Measurements from ENCODE around the gene HSF2.
"Not testable (repeated sequence)": the region's sequence is repeated elsewhere in the genome, so short reads cannot be mapped to it uniquely, and the experiment has no call there.

The HSF2 gene

DNA sequence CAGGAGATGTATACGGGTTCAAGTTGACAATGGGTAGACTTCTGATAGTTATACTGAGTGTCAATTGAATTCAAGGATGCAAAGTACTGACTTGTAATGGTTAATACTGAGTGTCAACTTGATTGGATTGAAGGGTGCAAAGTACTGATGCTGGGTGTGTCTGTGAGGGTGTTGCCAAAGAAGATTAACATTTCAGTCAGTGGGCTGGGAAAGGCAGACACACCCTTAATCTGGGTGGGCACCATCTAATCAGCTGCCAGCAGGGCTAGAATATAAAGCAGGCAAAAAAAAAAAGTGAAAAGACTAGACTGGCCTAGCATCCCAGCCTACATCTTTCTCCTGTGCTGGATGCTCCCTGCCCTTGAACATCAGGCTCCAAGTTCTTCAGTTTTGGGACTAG lies 55.7 kb downstream of the HSF2 start:
- DNase-seq (ENCODE audit: low spot score): not testable (repeated sequence)

DNA sequence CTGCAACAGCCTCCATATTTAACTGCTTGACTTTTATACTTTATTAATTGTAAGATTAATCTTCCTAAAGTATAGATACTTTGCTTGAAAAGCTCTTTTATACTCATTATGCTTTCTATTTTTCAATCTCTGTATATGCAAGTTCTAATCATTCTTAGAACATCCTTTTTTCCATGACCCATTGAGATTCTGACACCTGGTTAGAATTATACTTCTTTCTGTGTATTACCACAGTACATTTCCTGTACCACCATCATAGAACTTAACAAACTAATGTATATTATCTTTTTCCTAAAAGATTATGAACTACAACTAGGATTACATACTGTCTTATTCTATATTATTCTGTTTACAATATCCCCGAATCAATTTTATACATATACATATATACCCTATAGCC lies 58.6 kb downstream of the HSF2 start:
- no peak for DNase-seq (ENCODE audit: low spot score)

DNA sequence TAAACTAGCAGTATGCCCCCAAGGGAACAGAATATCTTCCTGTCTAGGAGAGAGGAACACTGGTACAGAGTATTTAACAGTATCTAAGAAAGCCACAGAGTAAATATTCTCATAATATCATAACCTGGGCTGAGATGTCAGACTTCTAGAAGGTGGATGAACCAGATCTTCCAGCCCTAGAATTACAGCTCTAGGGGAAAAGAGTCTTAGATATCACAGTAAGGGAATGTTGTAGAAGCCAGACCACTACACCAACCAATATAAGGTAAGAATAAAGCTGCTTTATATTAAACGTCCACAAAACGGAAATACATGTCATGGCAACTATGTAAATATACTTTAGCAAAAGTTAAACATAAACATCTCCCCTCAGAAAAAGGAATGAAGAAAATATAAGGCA lies 59.8 kb downstream of the HSF2 start:
- no peak for DNase-seq (ENCODE audit: low spot score)

DNA sequence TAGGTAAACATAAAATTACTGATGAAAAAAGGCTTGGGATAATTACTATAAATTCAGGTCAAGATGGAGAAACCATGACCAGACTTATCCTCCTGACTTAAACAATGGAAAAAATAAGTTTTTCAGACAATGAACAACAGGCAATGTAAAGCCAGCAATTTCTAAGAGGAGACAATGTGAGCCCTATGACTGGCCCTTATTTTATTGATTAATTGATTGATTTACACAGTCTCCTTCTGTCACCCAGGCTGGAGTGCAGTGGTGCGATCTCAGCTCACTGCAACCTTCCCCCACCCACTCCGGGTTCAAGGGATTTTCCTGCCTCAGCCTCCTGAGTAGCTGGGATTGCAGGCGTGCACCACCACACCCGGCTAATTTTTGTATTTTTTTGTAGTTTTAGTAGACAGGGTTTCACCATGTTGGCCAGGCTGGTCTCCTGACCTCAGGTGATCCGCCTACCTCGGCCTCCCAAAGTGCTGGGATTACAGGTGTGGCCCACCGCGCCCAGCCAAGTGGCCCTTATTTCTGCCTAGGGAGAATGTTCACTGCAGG lies 60.5 kb downstream of the HSF2 start:
- DNase-seq (ENCODE audit: low spot score): not testable (repeated sequence)

DNA sequence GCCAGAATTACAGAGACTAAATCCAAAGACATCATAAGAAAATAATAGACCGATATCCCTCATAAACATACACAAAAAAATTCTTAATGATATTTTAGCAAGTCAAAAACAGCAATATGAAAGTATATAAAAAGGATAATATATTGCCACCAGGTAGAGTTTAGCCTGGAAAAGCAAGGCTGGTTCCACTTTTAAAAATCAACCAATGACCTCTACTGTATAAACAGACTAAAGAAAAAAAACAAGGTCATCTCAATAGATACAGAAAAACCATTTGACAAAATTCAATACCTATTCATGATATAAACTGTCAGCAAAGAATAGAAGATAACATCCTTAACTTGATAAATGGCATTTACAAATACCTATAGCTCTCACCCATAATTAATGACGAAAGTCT lies 62.4 kb downstream of the HSF2 start:
- DNase-seq (ENCODE audit: low spot score): no peak

DNA sequence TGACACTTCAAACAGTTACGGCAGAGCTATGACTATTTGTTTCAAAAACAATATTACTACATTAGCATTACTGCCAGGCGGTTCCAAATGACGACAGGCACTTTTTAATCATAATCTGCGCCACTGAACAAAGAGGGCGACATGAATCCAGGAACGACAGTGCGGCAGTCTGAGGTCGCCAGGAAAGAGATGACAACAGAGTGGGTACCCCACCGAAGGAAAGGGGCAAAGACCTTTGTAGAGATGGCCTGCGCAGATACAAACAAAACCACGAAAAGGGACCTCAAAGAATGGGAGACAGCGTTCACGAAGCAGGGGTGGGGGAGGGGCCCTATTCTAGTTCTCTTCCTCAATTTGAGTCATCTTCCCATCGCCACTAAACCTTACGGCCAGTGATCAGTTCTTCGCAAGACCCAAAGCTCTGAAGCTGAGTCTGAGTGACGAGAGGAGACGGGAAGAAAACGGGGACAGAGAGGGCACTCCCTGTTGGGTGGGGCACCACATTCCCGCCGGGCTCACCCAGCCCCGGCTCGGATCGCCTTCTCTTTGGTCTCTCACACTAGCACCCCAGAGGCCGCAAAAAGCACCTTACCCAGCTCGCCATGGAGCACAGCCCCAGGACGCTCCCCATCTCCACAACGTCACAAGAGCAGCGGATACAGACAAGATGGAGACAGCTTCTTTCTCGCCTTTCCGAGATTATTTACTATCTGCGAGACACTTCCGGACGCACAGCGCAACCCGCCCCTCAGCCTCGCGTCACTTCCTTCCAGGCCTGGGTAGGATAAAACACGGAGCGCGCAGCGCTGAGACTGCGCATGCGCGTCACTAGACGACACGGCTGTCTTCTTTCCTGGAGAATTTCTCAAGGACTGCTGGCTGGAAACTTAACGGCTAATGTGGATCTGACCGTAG lies 71.9 kb downstream of the HSF2 start, which contains the start of gene SERINC1:
SERINC1 (minus strand) TSS at position 701 of the 915 bp plus-strand sequence; CDS start at position 631, 70 bp downstream.
- peak; percentile 98 for DNase-seq (ENCODE audit: low spot score)

DNA sequence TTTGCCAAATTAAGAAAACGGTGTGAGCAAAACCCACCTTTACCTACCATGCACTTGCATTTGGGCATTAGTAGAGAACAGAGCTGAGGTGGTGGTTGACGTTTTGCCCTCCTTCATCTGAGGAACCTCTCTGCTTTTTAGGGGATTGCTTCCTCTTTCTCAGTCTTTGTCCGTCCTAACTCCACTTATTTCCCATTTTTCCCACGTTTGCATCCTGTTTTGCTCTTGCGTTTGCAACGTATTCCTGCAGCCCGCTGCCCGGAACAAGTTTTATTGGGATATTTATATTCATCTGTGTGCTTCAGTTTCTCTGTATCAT lies 72.5 kb downstream of the HSF2 start:
- no peak for DNase-seq (ENCODE audit: low spot score)

DNA sequence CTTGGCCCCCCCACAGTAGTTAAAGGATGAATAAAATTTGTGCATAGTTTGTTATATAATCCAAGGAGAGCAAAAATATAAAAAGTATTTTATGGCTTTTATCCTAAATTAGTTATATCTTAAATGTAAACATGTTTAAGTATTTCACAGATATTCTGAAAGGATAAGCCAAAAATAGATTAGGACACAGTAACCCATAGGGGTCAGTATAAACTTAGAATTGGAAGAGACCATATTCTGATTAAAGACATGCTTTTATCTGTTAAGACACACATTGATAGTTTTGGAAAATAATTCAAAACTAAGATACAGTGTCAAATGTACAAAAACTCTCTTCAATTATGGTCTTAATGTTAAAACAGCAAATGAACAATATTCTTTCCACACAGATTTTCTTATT lies 76.7 kb downstream of the HSF2 start:
- DNase-seq (ENCODE audit: low spot score): peak; percentile 54

DNA sequence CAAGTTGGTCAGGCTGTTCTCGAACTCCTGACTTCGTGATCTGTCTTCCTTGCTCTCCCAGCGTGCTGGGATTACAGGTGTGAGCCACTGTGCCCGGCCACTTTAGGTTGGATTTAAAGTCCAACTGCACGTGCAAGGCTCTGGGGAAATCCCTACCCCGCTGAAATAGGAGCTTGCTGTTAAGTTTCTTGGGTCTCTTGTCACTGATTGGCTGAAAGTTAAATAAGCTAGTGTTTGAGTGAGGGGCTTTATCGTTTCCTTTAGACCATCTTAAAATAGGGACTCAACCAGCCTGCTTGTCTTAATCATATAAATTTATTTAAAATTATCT lies 83.3 kb downstream of the HSF2 start:
- no peak for DNase-seq (ENCODE audit: low spot score)
